Measurements from ENCODE around the gene MINDY4. TPM values are rescaled to one million over a fixed set of nuclear protein-coding genes. Genes with fewer than 3 reads are reported as not detected.

Gene MINDY4
- total RNA-seq, 4 donors from 2014 or later: 4.6 to 14.1 (median 6.8) TPM

- intact Hi-C loops (cut with DNase I; ENCODE audit: low total_unique reads): loop anchor here (10.0 kb wide), 1 partner anchor 115 kb away; the partner anchor contains the start of gene AQP1
- Histone ChIP-seq H3K36me3 (no peaks in the 10 kb centered on the region), H3K4me3 (no peak overlapping the region), H3K4me1 (peaks cover 15 to 39% (median 26%) of the 10 kb centered on the region in 4 donors), H3K9me3 (no peaks in the 10 kb centered on the region), H3K27ac (peak overlapping the region in 1 of 4 donors; percentile 21), H3K27me3 (no peaks in the 10 kb centered on the region)
- TF ChIP-seq POLR2AphosphoS5 (IDR thresholded peaks at IDR 0.05) (no peak), EP300 (IDR thresholded peaks at IDR 0.05; ENCODE audit: low read depth) (no peak), POLR2A (IDR thresholded peaks at IDR 0.05) (no peak), CTCF (IDR thresholded peaks at IDR 0.05) (no peak)
- no peak for DNase-seq
- WGBS, 2 donors (ENCODE audit: low coverage in 1 of 2): 74% methylated on average over 5 of the region's 5 CpGs; no CpG with 5 or more reads in 1 of the 2 donors
- in situ Hi-C loops (cut with MboI; ENCODE audit: low pct_ligation_motif_present in 1 of 4, low pct_unique_long_range_greater_than_20kb in 1 of 4, low sequenced_read_pairs in 3 of 4): loop anchor here (5.0 to 25.0 kb wide), 5 partner anchors 175 to 325 kb away; no protein-coding TSS in a partner anchor
Measured at GRCh38 chr7:30799976-30800661, 28.9 kb downstream of the MINDY4 start.

- peak overlapping the region in 1 of 4 donors; percentile 21 for H3K27ac ChIP-seq
- no peak overlapping the region for H3K4me3 ChIP-seq
- no peaks in the 10 kb centered on the region for H3K9me3 ChIP-seq
- H3K4me1 ChIP-seq: peaks cover 14 to 35% (median 26%) of the 10 kb centered on the region in 4 donors
- in situ Hi-C loops (cut with MboI; ENCODE audit: low pct_ligation_motif_present in 1 of 4, low pct_unique_long_range_greater_than_20kb in 1 of 4, low sequenced_read_pairs in 3 of 4) (loop anchor here (5.0 to 25.0 kb wide), 5 partner anchors 174 to 324 kb away; no protein-coding TSS in a partner anchor), intact Hi-C loops (cut with DNase I; ENCODE audit: low total_unique reads) (loop anchor here (10.0 kb wide), 1 partner anchor 114 kb away; the partner anchor contains the start of gene AQP1)
- H3K36me3 ChIP-seq: no peaks in the 10 kb centered on the region
- H3K27me3 ChIP-seq: no peaks in the 10 kb centered on the region
- peak; percentile 59 to 76 (median 66) for TF ChIP-seq CTCF (IDR thresholded peaks at IDR 0.05)
- TF ChIP-seq EP300 (IDR thresholded peaks at IDR 0.05; ENCODE audit: low read depth): no peak
- TF ChIP-seq POLR2A (IDR thresholded peaks at IDR 0.05): no peak
- peak in 2 of 3 donors; percentile 18 to 28 for TF ChIP-seq POLR2AphosphoS5 (IDR thresholded peaks at IDR 0.05)
- DNase-seq: peak; percentile 58
- 40 to 46% methylated on average over 1 to 6 of the region's 6 CpGs for WGBS, 2 donors (ENCODE audit: low coverage in 1 of 2)
Measured at GRCh38 chr7:30800785-30801252, 29.6 kb downstream of the MINDY4 start.

- no peak for DNase-seq
- Histone ChIP-seq H3K4me1 (peaks cover 0 to 21% (median 10%) of the 10 kb centered on the region in 4 donors), H3K27ac (no peak overlapping the region), H3K4me3 (no peak overlapping the region), H3K9me3 (no peaks in the 10 kb centered on the region), H3K27me3 (no peaks in the 10 kb centered on the region), H3K36me3 (no peaks in the 10 kb centered on the region)
- no peak for TF ChIP-seq POLR2AphosphoS5 (IDR thresholded peaks at IDR 0.05)
- TF ChIP-seq CTCF (IDR thresholded peaks at IDR 0.05): no peak
- no peak for TF ChIP-seq POLR2A (IDR thresholded peaks at IDR 0.05)
- no peak for TF ChIP-seq EP300 (IDR thresholded peaks at IDR 0.05; ENCODE audit: low read depth)
- intact Hi-C loops (cut with DNase I; ENCODE audit: low total_unique reads) (loop anchor here (10.0 kb wide), 1 partner anchor 112 kb away; the partner anchor contains the start of gene AQP1), in situ Hi-C loops (cut with MboI; ENCODE audit: low pct_ligation_motif_present in 1 of 4, low pct_unique_long_range_greater_than_20kb in 1 of 4, low sequenced_read_pairs in 3 of 4) (loop anchor here (5.0 to 25.0 kb wide), 5 partner anchors 172 to 322 kb away; no protein-coding TSS in a partner anchor)
- WGBS, 2 donors (ENCODE audit: low coverage in 1 of 2): 90 to 93% methylated on average over 4 of the region's 4 CpGs
Measured at GRCh38 chr7:30802812-30803211, 31.6 kb downstream of the MINDY4 start.

GRCh38 chr7:30804078-30804661 lies 33.0 kb downstream of the MINDY4 start:
- H3K27ac ChIP-seq: no peak overlapping the region
- 73 to 78% methylated on average over 3 of the region's 3 CpGs for WGBS, 2 donors (ENCODE audit: low coverage in 1 of 2)
- peaks cover 0 to 18% (median 8%) of the 10 kb centered on the region in 4 donors for H3K4me1 ChIP-seq
- no peaks in the 10 kb centered on the region for H3K9me3 ChIP-seq
- H3K36me3 ChIP-seq: no peaks in the 10 kb centered on the region
- in situ Hi-C loops (cut with MboI; ENCODE audit: low pct_ligation_motif_present in 1 of 4, low pct_unique_long_range_greater_than_20kb in 1 of 4, low sequenced_read_pairs in 3 of 4): loop anchor here (5.0 to 25.0 kb wide), 5 partner anchors 171 to 321 kb away; no protein-coding TSS in a partner anchor
- H3K4me3 ChIP-seq: no peak overlapping the region
- TF ChIP-seq POLR2A (IDR thresholded peaks at IDR 0.05): no peak
- TF ChIP-seq EP300 (IDR thresholded peaks at IDR 0.05; ENCODE audit: low read depth): no peak
- no peak for TF ChIP-seq CTCF (IDR thresholded peaks at IDR 0.05)
- TF ChIP-seq POLR2AphosphoS5 (IDR thresholded peaks at IDR 0.05): no peak
- intact Hi-C loops (cut with DNase I; ENCODE audit: low total_unique reads): loop anchor here (10.0 kb wide), 1 partner anchor 111 kb away; the partner anchor contains the start of gene AQP1
- DNase-seq: no peak
- no peaks in the 10 kb centered on the region for H3K27me3 ChIP-seq

Data from transverse colon (tissue), 4 donors.